Stimulated activated CD8-positive, alpha-beta memory T cell treated with anti-CD3 and anti-CD28 coated beads, Interleukin-7, amount 100 ng/mL, for 24 hours (primary cell): ENCODE results near the gene ARHGEF4.

Source experiments
- DNase-seq: peaks from one replicate; pipeline ENCODE4 v3.0.0-alpha.2; 2020; ENCODE audit warnings: low read depth

The ARHGEF4 gene

GRCh38 chr2:130835766-130836015 lies 1.0 kb upstream of the ARHGEF4 start:
- no peak for DNase-seq

GRCh38 chr2:130837175-130837810 lies 579 bp downstream of the ARHGEF4 start:
- DNase-seq = no peak

GRCh38 chr2:130837811-130838565 lies 1.3 kb downstream of the ARHGEF4 start:
- DNase-seq = no peak

- DNase-seq = no peak
Measured at GRCh38 chr2:130839011-130839780, 2.5 kb downstream of the ARHGEF4 start.

- DNase-seq = no peak
Measured at GRCh38 chr2:130840506-130840905, 3.8 kb downstream of the ARHGEF4 start.

GRCh38 chr2:130841741-130842365 lies 5.1 kb downstream of the ARHGEF4 start:
- DNase-seq = no peak

- DNase-seq = no peak
Measured at GRCh38 chr2:130842770-130843169, 6.1 kb downstream of the ARHGEF4 start.

GRCh38 chr2:130843321-130843985 lies 6.7 kb downstream of the ARHGEF4 start:
- DNase-seq = no peak

- no peak for DNase-seq
Measured at GRCh38 chr2:130844161-130844560, 7.4 kb downstream of the ARHGEF4 start.

- no peak for DNase-seq
Measured at GRCh38 chr2:130845505-130846085, 8.9 kb downstream of the ARHGEF4 start.

GRCh38 chr2:130846233-130846632 lies 9.5 kb downstream of the ARHGEF4 start:
- no peak for DNase-seq

GRCh38 chr2:130846686-130847375 lies 10.1 kb downstream of the ARHGEF4 start:
- DNase-seq = no peak

GRCh38 chr2:130847776-130848525 lies 11.2 kb downstream of the ARHGEF4 start:
- no peak for DNase-seq

GRCh38 chr2:130848526-130849210 lies 12.0 kb downstream of the ARHGEF4 start:
- DNase-seq = no peak

- DNase-seq = no peak
Measured at GRCh38 chr2:130849896-130850787, 13.4 kb downstream of the ARHGEF4 start.

GRCh38 chr2:130850788-130851623 lies 14.3 kb downstream of the ARHGEF4 start:
- DNase-seq = no peak

- no peak for DNase-seq
Measured at GRCh38 chr2:130851624-130852382, 15.1 kb downstream of the ARHGEF4 start.
